Endothelial cell (in vitro differentiated cells): ENCODE measurements around the gene PBRM1. TPM values are rescaled to one million over a fixed set of nuclear protein-coding genes. Genes with fewer than 3 reads are reported as not detected.

Source experiments
- DNase-seq: peaks from one replicate; pipeline ENCODE4 v3.0.0; 2021; ENCODE audit warnings: low spot score
- H3K27ac Mint-ChIP-seq: one replicate; pipeline ENCODE4 v1.8.0; 2021; ENCODE audit warnings: mixed read lengths, inconsistent platforms; ENCODE audit not compliant: unreplicated experiment
- H3K27me3 Mint-ChIP-seq: one replicate; pipeline ENCODE4 v1.8.0; 2021; ENCODE audit warnings: mild to moderate bottlenecking, moderate library complexity, mixed read lengths, inconsistent platforms; ENCODE audit not compliant: unreplicated experiment
- H3K36me3 Mint-ChIP-seq: one replicate; pipeline ENCODE4 v1.8.0; 2021; ENCODE audit warnings: mild to moderate bottlenecking, low read depth, mixed read lengths, inconsistent platforms; ENCODE audit not compliant: unreplicated experiment
- H3K4me1 Mint-ChIP-seq: one replicate; pipeline ENCODE4 v1.8.0; 2021; ENCODE audit warnings: mild to moderate bottlenecking, mixed read lengths, inconsistent platforms; ENCODE audit not compliant: unreplicated experiment
- H3K4me3 Mint-ChIP-seq: one replicate; pipeline ENCODE4 v1.8.0; 2021; ENCODE audit warnings: mild to moderate bottlenecking, mixed read lengths, inconsistent platforms; ENCODE audit not compliant: unreplicated experiment
- H3K9me3 Mint-ChIP-seq: one replicate; pipeline ENCODE4 v1.8.0; 2021; ENCODE audit warnings: mixed read lengths, inconsistent platforms; ENCODE audit not compliant: unreplicated experiment
- total RNA-seq: library from RNA; stranded (reverse); fragmentation: NEBNext Ultra II Directional; extraction: Animal tissue kit (Norgen Biotek cat#: 25700); gene quantifications from one replicate; pipeline ENCODE4 v1.2.1, GENCODE V29; 2021; ENCODE audit not compliant: unreplicated experiment
- TF ChIP-seq, protein P1 (sequence below): fragments of 200-600 bp; sonication (generic); IDR thresholded peaks from one replicate; pipeline ENCODE4 v1.5.0; 2021; ENCODE audit warnings: antibody characterized with exemption; ENCODE audit not compliant: unreplicated experiment

Gene PBRM1
- total RNA-seq, 1 donor from 2014 or later: 68.7 TPM

DNA sequence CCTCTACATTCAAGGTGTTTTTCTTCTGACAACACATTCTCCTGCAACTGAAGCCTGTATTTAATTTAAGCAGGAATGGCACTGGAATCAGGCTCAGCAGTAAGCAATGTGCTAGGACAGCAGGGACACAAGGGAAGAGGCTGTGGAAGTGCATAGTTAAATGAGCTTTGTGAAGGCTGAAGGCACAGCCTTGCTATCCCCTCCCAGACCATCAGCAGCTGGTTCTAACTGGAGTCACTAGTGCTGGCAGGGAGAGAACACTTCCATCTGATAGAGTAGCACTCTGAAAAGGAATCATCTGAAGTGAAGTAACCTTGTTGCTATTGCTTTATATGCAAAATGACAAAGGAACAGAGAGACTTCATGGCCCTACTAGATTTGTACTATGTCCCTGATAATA lies 134.6 kb downstream of the PBRM1 start:
- Mint-ChIP-seq H3K27ac (no peak overlapping the region), H3K9me3 (no peaks in the 10 kb centered on the region), H3K27me3 (no peaks in the 10 kb centered on the region), H3K36me3 (peaks cover 17% of the 10 kb centered on the region), H3K4me3 (no peak overlapping the region), H3K4me1 (no peaks in the 10 kb centered on the region)
- no peak for DNase-seq
- TF ChIP-seq, protein P1, sequence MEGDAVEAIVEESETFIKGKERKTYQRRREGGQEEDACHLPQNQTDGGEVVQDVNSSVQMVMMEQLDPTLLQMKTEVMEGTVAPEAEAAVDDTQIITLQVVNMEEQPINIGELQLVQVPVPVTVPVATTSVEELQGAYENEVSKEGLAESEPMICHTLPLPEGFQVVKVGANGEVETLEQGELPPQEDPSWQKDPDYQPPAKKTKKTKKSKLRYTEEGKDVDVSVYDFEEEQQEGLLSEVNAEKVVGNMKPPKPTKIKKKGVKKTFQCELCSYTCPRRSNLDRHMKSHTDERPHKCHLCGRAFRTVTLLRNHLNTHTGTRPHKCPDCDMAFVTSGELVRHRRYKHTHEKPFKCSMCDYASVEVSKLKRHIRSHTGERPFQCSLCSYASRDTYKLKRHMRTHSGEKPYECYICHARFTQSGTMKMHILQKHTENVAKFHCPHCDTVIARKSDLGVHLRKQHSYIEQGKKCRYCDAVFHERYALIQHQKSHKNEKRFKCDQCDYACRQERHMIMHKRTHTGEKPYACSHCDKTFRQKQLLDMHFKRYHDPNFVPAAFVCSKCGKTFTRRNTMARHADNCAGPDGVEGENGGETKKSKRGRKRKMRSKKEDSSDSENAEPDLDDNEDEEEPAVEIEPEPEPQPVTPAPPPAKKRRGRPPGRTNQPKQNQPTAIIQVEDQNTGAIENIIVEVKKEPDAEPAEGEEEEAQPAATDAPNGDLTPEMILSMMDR: no peak

DNA sequence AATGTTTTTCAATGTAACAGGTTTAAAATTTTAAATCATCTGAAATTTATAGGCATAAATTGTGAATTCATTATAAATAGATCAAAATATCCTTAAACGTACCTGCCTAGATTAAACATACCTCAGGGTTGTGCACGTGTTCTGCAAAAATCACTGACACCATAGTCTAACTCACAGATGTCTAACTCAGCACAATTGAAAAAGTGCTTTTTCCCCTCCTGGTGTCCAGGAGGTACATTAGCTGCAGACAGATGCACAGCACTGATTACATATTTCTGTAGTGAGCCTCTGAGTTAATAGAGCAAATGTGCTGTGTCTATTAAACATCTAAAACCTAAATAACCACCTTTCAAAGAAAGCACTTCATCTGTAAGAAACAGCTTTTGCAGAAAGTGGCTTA lies 138.6 kb downstream of the PBRM1 start:
- H3K36me3 Mint-ChIP-seq: peaks cover 10% of the 10 kb centered on the region
- H3K27me3 Mint-ChIP-seq: no peaks in the 10 kb centered on the region
- H3K4me1 Mint-ChIP-seq: no peaks in the 10 kb centered on the region
- no peak for DNase-seq
- no peak overlapping the region for H3K27ac Mint-ChIP-seq
- no peaks in the 10 kb centered on the region for H3K9me3 Mint-ChIP-seq
- no peak overlapping the region for H3K4me3 Mint-ChIP-seq
- TF ChIP-seq, protein P1: no peak

DNA sequence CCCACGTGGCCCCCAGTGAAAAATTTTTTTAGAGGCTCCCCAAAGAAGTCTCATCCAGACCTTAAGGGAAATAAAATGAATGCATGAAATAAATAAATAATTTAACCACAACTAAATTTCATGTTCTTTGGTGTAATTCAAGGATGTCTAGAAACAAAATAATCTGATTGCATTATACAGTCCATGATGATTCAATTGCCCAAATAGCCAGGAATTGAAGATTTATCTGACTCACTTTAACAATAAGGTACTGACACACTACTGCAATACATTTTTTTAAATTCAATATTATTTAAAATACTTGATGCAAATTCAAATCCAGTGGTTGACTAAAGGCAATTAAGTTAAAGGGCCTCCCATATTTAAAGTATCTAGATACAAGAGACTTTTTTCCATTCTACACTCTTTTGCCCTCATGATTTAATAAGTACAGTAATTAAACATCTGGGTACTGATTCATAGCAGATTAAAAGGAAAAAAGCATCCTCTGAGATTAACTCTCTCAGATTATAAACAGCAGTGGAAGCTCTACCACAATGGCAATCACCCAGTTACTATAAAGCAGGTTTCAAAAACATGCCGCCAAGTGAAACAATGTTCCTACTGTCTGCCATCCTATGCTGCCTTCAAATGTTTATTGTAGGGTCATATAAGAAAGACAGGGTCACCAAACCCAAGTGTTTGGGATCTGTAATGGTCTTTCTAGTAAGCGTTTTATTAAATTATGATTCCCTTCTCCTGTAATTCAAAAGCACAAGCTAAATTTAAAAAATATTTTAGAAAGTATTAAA lies 139.4 kb downstream of the PBRM1 start:
- H3K27me3 Mint-ChIP-seq: no peaks in the 10 kb centered on the region
- peaks cover 8% of the 10 kb centered on the region for H3K36me3 Mint-ChIP-seq
- H3K27ac Mint-ChIP-seq: no peak overlapping the region
- no peaks in the 10 kb centered on the region for H3K4me1 Mint-ChIP-seq
- no peak overlapping the region for H3K4me3 Mint-ChIP-seq
- DNase-seq: no peak
- TF ChIP-seq, protein P1: no peak
- H3K9me3 Mint-ChIP-seq: no peaks in the 10 kb centered on the region

DNA sequence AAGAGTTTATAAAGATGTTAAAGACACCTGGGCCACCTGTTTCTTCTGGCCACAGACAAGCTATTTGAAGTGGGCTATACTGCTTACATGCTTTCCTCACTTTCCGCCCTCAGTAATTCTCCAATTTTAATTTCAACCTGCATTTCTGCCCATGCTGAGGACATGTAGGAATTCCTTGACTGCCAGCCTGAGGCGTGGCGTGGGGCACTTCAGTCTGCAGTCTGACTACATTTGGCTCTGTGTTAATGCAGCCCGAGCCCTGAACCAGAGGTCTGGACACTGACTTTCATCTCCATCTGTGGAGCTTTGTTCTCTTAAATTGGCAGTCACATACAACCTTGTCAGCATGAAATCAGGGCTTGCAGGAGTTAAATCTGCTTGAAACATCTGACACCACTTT lies 140.8 kb downstream of the PBRM1 start:
- TF ChIP-seq, protein P1: no peak
- Mint-ChIP-seq H3K4me1 (no peaks in the 10 kb centered on the region), H3K9me3 (no peaks in the 10 kb centered on the region), H3K36me3 (peaks cover 10% of the 10 kb centered on the region), H3K27ac (no peak overlapping the region), H3K4me3 (no peak overlapping the region), H3K27me3 (no peaks in the 10 kb centered on the region)
- no peak for DNase-seq

DNA sequence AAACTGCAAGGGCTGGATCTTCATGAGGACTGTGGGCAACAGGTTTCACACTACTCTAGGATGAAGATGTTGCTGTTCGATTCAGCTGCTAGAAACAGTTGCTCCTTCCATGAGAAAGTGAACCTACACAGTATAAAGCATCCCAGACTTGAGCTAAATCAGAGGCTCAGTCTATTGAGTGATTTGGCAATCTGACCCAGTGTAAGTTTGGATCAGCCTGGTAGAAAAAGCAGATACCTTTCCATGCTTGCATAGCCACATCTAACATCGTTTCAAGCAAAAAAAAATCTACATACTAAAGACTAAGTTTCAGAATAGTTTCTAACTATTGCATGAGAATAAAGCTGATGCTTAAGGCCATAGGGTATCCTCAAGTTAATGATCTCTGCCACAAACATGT lies 144.7 kb downstream of the PBRM1 start:
- Mint-ChIP-seq H3K4me1 (peaks cover 20% of the 10 kb centered on the region), H3K4me3 (no peak overlapping the region), H3K27me3 (peaks cover 8% of the 10 kb centered on the region), H3K9me3 (no peaks in the 10 kb centered on the region), H3K27ac (no peak overlapping the region), H3K36me3 (peaks cover 24% of the 10 kb centered on the region)
- TF ChIP-seq, protein P1: no peak
- DNase-seq: no peak
